Panc1 (cell line): ENCODE data around the gene ILK. TPM values are rescaled to one million over a fixed set of nuclear protein-coding genes. Genes with fewer than 3 reads are reported as not detected.

Source experiments
- ATAC-seq: fragments of 200-7000 bp; cut with Tn5 transposase; 2 replicates; pipeline ENCODE4 v1.9.1; 2020; ENCODE audit warnings: mild to moderate bottlenecking, moderate library complexity
- BruUV-seq: library from RNA; stranded (reverse); fragments of 400-500 nt; replicated peaks from 2 replicates; lab custom pipeline; 2021; lab: Mats Ljungman, UMichigan
- CTCF ChIA-PET: fragments of 300-600 bp; sonication (Branson Sonifier 250); formaldehyde crosslinking; loops from one replicate; lab custom pipeline; 2022; ENCODE audit warnings: antibody characterized with exemption; lab: Charles Lee
- POLR2A ChIA-PET: fragments of 300-600 bp; sonication (Branson Sonifier 250); formaldehyde crosslinking; loops from one replicate; lab custom pipeline; 2022; ENCODE audit warnings: antibody characterized with exemption; lab: Charles Lee
- DNase-seq: peaks from one replicate; pipeline ENCODE4 v3.0.0-alpha.2; 2010; ENCODE audit warnings: low read depth, low spot score
- H3K27ac ChIP-seq: 2 replicates; pipeline ENCODE4 v1.5.1; 2011; ENCODE audit warnings: mild to moderate bottlenecking, low read length, inconsistent platforms
- H3K27me3 ChIP-seq: fragments of 200-500 bp; sonication (Bioruptor generic); 2 replicates; pipeline ENCODE4 v1.6.0; 2014; ENCODE audit warnings: low read length, inconsistent platforms; ENCODE audit not compliant: control insufficient read depth, insufficient read depth
- H3K36me3 ChIP-seq: fragments of 200-500 bp; sonication (Bioruptor generic); 2 replicates; pipeline ENCODE4 v1.5.1; 2014; ENCODE audit warnings: inconsistent platforms, mild to moderate bottlenecking, low read length, moderate library complexity; ENCODE audit not compliant: control insufficient read depth, insufficient read depth
- H3K4me1 ChIP-seq: 2 replicates; pipeline ENCODE4 v1.5.1; 2011; ENCODE audit warnings: inconsistent platforms, mild to moderate bottlenecking, low read length, moderate library complexity; ENCODE audit not compliant: control insufficient read depth, insufficient read depth
- H3K4me3 ChIP-seq, 2 experiments: 2 replicates each; pipeline ENCODE4 v1.5.1; 2011 to 2012; ENCODE audit warnings: low read depth in 2 of 2, low read length in 2 of 2, mild to moderate bottlenecking in 2 of 2, inconsistent platforms in 1 of 2, moderate library complexity in 1 of 2
- H3K9me3 ChIP-seq: fragments of 200-500 bp; sonication (Bioruptor generic); 2 replicates; pipeline ENCODE4 v1.5.1; 2014; ENCODE audit warnings: low read depth, mild to moderate bottlenecking, inconsistent platforms, low read length, moderate library complexity; ENCODE audit not compliant: control insufficient read depth, insufficient read depth
- POLR2AphosphoS5 ChIP-seq: IDR thresholded peaks from 2 replicates; pipeline ENCODE4 v1.6.1; 2012; ENCODE audit warnings: mild to moderate bottlenecking, low read depth, low read length, moderate library complexity
- SIN3A ChIP-seq: IDR thresholded peaks from 2 replicates; pipeline ENCODE4 v1.6.1; 2012; ENCODE audit warnings: low read depth, mild to moderate bottlenecking, low read length, moderate library complexity, borderline replicate concordance; ENCODE audit not compliant: insufficient read depth
- TCF7L2 ChIP-seq: IDR thresholded peaks from 2 replicates; pipeline ENCODE4 v1.6.1; 2011; ENCODE audit warnings: mild to moderate bottlenecking, low read depth, low read length, inconsistent platforms
- in situ Hi-C: cut with HindIII; loops from 2 replicates; pipeline ENCODE4 v1.10.0; 2016; ENCODE audit warnings: low sequenced_read_pairs, low pct_unique_long_range_greater_than_20kb
- intact Hi-C: fragments of 100-400 bp; cut with micrococcal nuclease; formaldehyde crosslinking; loops from one replicate; pipeline ENCODE4 v1.10.0; 2022; ENCODE audit not compliant: unreplicated experiment
- total RNA-seq: library from RNA; stranded (reverse); gene quantifications from one replicate; pipeline ENCODE4 v1.2.1, GENCODE V29; 2021; ENCODE audit not compliant: unreplicated experiment
- TF ChIP-seq, protein P1 (sequence below), 2 experiments: IDR thresholded peaks; 2 replicates each; pipeline ENCODE4 v1.6.1; 2011 to 2012; ENCODE audit warnings: low read depth in 2 of 2, control low read depth in 1 of 2, low read length in 1 of 2, mild to moderate bottlenecking in 1 of 2, moderate library complexity in 1 of 2; ENCODE audit not compliant: insufficient read depth in 1 of 2
- TF ChIP-seq, protein P2 (sequence below): fragments of 450-650 bp; IDR thresholded peaks from 2 replicates; pipeline ENCODE4 v1.5.1; 2017; ENCODE audit warnings: mild to moderate bottlenecking

ILK gene
- total RNA-seq, 1 experiment from 2014 or later = 204 TPM

DNA sequence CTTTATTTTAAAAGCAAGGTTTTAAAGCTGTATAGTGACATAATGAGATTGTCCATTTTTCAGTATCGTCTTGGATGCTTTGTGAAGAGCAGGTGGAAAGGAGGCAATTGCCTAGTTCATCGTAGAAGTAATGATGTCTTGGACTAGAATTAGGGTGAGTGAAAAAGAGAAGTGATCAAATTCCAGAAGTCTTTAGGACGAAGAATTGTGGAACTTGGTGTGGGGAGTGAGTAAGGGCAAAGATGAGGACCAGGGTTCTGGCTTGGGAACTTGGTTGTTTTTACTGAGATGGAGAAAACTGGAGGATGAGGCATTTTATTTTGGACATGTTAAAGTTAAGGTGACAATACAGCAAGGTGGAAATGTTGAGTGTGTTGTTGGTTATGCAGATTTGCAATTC lies 1.2 kb downstream of the ILK start:
- intact Hi-C loops = loop anchor here (10.0 kb wide), 1 partner anchor 230 kb away; no protein-coding TSS in a partner anchor
- ATAC-seq = no peak
- Histone ChIP-seq H3K4me1 (peaks cover 46% of the 10 kb centered on the region), H3K27me3 (no peaks in the 10 kb centered on the region), H3K9me3 (no peaks in the 10 kb centered on the region), H3K36me3 (peaks cover 16% of the 10 kb centered on the region), H3K27ac (peak overlapping the region; percentile 98), H3K4me3 (peak overlapping the region; percentile 95 to 98)
- no peak for DNase-seq
- no peak for TF ChIP-seq POLR2AphosphoS5
- TF ChIP-seq, protein P1, sequence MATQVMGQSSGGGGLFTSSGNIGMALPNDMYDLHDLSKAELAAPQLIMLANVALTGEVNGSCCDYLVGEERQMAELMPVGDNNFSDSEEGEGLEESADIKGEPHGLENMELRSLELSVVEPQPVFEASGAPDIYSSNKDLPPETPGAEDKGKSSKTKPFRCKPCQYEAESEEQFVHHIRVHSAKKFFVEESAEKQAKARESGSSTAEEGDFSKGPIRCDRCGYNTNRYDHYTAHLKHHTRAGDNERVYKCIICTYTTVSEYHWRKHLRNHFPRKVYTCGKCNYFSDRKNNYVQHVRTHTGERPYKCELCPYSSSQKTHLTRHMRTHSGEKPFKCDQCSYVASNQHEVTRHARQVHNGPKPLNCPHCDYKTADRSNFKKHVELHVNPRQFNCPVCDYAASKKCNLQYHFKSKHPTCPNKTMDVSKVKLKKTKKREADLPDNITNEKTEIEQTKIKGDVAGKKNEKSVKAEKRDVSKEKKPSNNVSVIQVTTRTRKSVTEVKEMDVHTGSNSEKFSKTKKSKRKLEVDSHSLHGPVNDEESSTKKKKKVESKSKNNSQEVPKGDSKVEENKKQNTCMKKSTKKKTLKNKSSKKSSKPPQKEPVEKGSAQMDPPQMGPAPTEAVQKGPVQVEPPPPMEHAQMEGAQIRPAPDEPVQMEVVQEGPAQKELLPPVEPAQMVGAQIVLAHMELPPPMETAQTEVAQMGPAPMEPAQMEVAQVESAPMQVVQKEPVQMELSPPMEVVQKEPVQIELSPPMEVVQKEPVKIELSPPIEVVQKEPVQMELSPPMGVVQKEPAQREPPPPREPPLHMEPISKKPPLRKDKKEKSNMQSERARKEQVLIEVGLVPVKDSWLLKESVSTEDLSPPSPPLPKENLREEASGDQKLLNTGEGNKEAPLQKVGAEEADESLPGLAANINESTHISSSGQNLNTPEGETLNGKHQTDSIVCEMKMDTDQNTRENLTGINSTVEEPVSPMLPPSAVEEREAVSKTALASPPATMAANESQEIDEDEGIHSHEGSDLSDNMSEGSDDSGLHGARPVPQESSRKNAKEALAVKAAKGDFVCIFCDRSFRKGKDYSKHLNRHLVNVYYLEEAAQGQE (IDR thresholded peaks at IDR 0.05; ENCODE audit: insufficient read depth in 1 of 2, low read depth in 2 of 2, low read length in 1 of 2) = no peak
- no peak for TF ChIP-seq TCF7L2
- no peak for TF ChIP-seq SIN3A
- TF ChIP-seq, protein P2, sequence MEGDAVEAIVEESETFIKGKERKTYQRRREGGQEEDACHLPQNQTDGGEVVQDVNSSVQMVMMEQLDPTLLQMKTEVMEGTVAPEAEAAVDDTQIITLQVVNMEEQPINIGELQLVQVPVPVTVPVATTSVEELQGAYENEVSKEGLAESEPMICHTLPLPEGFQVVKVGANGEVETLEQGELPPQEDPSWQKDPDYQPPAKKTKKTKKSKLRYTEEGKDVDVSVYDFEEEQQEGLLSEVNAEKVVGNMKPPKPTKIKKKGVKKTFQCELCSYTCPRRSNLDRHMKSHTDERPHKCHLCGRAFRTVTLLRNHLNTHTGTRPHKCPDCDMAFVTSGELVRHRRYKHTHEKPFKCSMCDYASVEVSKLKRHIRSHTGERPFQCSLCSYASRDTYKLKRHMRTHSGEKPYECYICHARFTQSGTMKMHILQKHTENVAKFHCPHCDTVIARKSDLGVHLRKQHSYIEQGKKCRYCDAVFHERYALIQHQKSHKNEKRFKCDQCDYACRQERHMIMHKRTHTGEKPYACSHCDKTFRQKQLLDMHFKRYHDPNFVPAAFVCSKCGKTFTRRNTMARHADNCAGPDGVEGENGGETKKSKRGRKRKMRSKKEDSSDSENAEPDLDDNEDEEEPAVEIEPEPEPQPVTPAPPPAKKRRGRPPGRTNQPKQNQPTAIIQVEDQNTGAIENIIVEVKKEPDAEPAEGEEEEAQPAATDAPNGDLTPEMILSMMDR = no peak
- in situ Hi-C loops = no loop called here
- CTCF ChIA-PET = interaction anchor here (1.2 to 1.3 kb wide), 2 partner anchors 74 to 78 kb away, joined by 3 to 7 read pairs; partner anchors contain the start of gene MRPL17
- POLR2A ChIA-PET = interaction anchor here (0.6 to 0.8 kb wide), 2 partner anchors 17 to 74 kb away, joined by 3 to 8 read pairs; no protein-coding TSS in a partner anchor
- TSS peak; percentile 72 for BruUV-seq

DNA sequence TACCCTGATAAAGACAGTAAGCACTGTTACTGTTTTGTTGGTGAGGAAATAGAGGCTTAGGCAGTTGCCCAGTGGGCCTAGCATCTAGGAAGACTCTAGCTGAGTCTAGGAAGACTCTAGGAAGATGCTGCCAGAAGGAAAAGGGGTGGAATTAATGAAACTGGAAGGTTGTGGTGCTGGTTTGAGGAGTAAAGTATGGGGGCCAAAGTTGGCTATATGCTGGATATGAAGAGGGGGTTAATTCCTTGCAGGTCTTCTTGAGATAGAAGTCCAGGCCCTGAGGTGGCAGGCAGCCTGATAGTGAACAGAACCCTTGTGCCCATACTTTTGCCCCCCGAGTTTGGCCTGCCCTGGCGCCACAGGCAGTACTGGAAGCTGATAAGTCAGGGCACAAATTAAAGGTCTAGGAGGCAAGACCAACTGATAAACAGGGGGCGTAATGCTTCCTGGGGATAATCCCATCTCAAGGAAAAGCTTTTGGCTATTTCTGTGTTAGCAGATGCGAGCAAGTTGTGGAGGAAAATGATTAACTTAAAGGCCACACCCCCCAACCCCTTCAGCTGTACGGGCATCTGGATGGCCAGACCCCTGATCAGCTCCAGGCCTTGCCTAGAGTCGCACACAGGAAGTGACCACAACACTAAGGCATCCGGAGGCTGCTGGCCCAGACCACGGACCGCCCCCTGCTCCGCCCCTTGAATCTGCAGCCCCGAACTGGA lies 3.1 kb downstream of the ILK start:
- BruUV-seq = no TSS peak
- TF ChIP-seq, protein P2 = no peak
- TF ChIP-seq, protein P1 (IDR thresholded peaks at IDR 0.05; ENCODE audit: insufficient read depth in 1 of 2, low read depth in 2 of 2, low read length in 1 of 2) = no peak
- TF ChIP-seq TCF7L2 (no peak), POLR2AphosphoS5 (peak; percentile 75)
- peaks cover 57% of the 10 kb centered on the region for H3K4me1 ChIP-seq
- ChIA-PET POLR2A (no interaction called here), CTCF (interaction anchor here (1.0 to 1.1 kb wide), 2 partner anchors 75 to 148 kb away, joined by 3 to 7 read pairs; no protein-coding TSS in a partner anchor)
- peak; percentile 92 for DNase-seq
- peak overlapping the region; percentile 2 to 34; a peak in 3 of 4 replicates for H3K4me3 ChIP-seq
- peak overlapping the region; percentile 98 for H3K27ac ChIP-seq
- ATAC-seq = peak; percentile 80
- peaks cover 29% of the 10 kb centered on the region for H3K36me3 ChIP-seq
- H3K9me3 ChIP-seq = no peaks in the 10 kb centered on the region
- H3K27me3 ChIP-seq = no peaks in the 10 kb centered on the region
- intact Hi-C loops (loop anchor here (10.0 kb wide), 1 partner anchor 232 kb away; no protein-coding TSS in a partner anchor), in situ Hi-C loops (no loop called here)
